T-helper 1 cell (primary cell): ENCODE data around the gene ADCK1.
A peak's percentile ranks its signal among the peaks of the same experiment; 100 is the strongest.
"Not testable (repeated sequence)": the region's sequence is repeated elsewhere in the genome, so short reads cannot be mapped to it uniquely, and the experiment has no call there.

Experiments
- DNase-seq, 5 donors: peaks; one replicate each; pipeline ENCODE4 v3.0.0-alpha.2; 2012 to 2020

Gene ADCK1

DNA sequence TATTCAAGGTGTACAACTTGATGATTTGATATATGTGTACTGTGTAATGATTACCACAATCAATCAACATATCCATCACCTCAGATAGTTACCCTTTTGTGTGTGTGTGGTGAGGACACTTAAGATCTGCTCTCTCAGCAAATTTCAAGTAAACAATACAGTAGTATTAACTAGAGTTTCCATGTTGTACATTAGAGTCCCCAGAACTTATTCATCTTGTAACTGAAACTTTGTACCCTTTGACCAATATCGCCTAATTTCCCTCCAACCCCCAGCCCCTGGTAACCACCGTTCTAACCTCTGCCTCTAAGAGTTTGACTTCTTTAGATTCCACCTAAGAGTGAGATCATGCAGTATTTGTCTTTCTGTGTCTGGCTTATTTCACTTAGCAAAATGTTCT, 12.1 kb downstream of the ADCK1 start:
- no peak for DNase-seq

DNA sequence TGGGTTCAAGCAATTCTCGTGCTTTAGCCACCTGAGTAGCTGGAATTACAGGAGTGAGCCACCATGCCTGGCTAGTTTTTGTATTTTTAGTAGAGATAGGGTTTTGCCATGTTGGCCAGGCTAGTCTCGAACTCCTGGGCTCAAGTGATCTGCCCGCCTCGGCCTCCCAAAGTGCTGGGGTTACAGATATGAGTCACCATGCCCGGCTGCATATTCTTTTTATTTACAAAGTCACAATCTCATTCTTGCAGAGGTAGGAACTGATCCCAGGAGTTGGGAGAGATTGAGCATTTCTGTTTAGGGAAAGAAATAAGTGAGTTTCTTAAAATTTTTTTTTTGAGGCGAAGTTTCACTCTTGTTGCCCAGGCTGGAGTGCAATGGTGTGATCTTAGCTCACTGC, 12.8 kb downstream of the ADCK1 start:
- DNase-seq: not testable (repeated sequence)

DNA sequence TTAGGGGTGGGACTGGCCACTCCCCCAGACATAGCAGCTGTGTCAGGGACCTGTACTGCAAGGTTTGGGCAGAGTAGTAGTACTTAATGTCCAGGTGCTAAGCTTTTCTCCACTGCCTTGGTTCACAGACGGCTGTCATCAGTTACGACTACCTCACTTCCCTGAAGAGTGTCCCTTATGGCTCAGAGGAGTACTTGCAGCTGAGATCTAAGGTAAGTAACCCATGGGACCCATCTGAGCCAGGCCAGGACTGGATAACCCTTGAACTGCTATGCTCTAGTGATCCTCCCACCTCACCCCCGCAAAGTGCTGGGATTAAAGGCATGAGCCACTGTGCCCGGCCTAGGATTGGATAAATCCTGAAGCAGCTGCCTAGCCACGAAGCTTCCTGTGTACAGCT, 22.4 kb downstream of the ADCK1 start:
- DNase-seq: no peak

GRCh38 chr14:77822741-77823140, 22.8 kb downstream of the ADCK1 start:
- DNase-seq: no peak

DNA sequence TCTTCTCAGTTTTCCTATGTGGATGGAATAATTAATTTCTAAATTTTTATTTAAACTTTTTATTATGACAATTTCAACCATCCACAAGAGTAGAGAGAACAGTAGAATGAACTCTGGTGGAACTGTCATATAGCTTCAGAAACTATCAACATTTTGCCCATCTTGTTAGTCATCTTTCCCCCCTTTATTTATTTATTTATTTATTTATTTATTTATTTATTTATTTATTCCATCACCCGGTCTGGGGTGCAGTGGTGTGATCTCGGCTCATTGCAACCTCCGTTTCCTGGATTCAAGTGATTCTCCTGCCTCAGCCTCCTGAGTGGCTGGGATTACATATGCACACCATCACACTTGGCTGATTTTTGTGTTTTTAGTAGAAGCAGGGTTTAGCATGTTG, 23.5 kb downstream of the ADCK1 start:
- no peak for DNase-seq

- no peak for DNase-seq
Observed at GRCh38 chr14:77825895-77826519, 26.1 kb downstream of the ADCK1 start.

- DNase-seq: no peak
Observed at GRCh38 chr14:77830692-77831091, 30.8 kb downstream of the ADCK1 start.

DNA sequence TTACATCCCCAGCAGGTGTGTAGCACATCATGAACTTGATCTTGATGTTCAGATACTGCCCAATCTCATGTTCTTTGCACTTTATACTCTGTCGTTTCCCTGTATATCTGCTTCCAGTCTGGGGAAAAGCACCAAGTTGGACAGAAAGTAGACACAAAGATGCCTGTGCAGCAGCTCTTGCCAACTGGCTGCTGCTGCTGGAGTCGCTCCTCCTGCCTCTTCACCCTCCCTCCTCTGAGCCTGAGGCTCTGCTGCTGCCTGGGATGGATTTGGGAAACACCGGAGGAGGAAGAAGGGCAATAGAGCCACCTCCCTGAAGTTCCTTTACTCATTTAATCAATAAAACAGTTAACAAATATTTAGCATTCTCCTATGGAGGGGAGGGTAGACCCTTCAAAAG, 32.4 kb downstream of the ADCK1 start:
- DNase-seq: no peak

- no peak for DNase-seq
Observed at GRCh38 chr14:77837926-77838325, 38.0 kb downstream of the ADCK1 start.

DNA sequence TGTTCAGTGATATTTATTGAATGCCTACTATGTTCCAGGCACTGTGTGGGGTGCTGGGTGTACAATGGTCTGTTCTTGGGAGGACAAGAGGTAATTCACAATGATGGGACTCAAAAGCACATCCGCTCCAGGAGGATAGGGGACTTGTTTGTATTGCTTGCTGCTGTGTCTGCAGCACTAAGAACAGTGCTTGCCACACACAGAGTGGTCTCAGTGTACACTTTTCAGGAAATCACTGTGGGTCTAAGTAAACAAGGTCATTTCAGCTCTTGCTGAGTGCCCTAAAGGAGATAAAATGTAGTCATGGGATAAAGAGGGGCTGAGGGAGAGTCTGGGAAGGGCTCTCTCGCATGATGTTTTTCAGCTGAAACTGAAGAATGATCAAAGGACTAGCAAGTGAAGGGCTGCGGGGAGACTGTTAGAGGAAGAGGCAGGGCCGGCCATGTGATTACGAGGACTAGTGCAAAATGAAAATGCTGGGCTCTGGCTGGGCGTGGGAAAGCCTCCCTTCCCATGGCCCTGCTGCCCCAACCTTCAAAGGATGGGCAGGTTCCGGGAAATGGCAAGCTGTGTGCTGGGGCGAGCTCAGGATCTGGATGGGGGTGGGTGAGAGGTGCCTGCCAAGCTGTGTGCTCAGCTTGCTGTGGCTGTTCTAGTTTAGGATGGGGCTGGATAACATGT, 39.1 kb downstream of the ADCK1 start:
- DNase-seq: no peak

DNA sequence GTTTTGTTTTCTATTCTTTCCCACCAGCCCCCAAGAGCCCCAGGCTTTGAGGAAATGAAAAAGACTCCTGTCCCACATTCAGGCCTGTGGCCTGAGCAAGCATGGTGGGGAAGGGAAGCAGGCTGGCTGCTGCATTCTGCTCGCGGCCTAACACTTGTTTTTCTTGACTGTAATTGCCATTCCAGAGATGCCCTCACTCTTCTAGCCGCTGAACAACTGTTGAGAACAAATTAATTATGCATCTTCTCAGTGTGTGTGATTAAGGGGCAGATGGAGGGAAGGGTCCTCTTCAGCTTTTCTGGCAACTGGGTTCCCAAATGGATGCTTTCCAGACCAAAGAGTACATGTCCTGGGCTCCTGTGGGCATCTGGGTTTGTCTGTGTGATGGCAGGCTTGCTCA, 43.3 kb downstream of the ADCK1 start:
- no peak for DNase-seq

- DNase-seq: no peak
Observed at GRCh38 chr14:77843651-77844050, 43.7 kb downstream of the ADCK1 start.

- DNase-seq: no peak
Observed at GRCh38 chr14:77844802-77845201, 44.9 kb downstream of the ADCK1 start.

GRCh38 chr14:77848031-77848430, 48.1 kb downstream of the ADCK1 start:
- no peak for DNase-seq

DNA sequence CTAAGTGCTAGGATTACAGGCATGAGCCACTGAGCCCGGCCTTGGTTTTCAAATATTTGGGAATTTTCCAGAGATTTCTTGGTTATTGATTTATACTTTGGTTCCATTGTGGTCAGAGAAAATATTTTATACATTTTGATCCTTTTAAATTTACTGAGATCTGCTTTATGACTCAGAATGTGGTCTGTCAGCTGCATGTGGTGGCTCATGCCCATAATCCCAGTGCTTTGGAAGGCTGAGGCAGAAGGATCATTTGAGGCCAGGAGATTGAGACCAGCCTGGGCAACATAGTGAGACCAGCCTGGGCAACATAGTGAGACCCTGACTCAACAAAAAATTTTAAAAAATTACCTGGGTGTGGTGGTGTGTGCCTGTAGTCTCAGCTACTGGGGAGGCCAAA, 49.8 kb downstream of the ADCK1 start:
- no peak for DNase-seq

DNA sequence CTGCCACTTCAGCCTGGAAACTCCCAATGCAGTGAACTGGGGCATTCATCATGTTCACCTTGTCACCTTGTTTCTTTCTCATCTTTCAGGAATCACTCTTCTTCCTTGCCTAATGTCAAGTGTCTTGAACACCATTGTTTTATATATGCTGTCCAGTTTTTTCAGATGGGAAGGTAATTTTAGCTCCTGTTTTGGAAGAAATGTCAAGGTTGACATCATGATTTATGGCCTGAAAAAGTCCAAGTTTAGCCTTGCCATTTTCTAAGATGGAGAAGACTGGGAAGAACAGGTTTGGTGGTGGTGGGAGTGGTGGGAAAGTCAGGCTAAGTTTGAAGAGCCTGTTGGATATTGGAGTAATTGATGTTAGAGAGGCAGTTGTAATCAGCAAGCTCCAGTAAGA, 54.0 kb downstream of the ADCK1 start:
- DNase-seq: no peak

DNA sequence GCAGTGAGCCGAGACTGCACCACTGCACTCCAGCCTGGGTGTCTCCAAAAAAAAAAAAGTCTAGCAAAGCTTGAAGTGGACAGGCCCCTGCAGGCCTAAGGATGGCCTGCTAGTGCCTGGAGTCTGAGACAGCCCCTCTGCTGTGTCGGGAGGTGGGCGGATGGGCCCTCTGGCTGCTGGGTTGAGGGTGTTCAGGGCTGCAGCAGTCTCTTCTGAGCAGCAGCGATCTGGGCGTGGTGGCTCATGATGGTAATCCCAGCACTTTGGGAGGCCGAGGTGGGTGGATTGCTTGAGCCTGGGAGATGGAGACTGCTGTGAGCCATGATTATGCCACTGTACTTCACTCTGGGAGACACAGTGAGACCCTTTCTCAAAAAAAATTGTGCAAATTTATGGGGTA, 57.0 kb downstream of the ADCK1 start:
- DNase-seq: no peak

- no peak for DNase-seq
Observed at GRCh38 chr14:77859934-77860570, 60.1 kb downstream of the ADCK1 start.

DNA sequence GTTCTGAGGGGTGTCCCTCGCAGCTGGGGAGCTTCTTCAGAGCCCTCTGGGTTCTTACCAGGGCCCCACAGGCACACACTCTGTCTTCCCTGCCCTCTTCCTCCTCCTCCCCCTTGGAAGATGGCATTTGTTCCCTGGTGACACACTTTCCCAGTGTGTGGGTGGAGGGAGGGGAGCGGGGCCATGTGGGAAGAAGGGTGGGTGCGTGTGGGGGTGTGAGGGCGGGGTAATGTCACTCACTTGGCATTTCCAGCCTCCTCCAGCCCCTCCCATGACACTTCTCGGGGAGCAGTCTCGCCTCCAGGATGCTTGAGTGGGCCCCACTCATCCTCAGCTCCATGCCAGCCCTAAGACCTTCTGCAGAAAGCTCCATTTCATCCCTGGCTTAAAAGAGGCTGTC, 61.3 kb downstream of the ADCK1 start:
- DNase-seq: no peak

DNA sequence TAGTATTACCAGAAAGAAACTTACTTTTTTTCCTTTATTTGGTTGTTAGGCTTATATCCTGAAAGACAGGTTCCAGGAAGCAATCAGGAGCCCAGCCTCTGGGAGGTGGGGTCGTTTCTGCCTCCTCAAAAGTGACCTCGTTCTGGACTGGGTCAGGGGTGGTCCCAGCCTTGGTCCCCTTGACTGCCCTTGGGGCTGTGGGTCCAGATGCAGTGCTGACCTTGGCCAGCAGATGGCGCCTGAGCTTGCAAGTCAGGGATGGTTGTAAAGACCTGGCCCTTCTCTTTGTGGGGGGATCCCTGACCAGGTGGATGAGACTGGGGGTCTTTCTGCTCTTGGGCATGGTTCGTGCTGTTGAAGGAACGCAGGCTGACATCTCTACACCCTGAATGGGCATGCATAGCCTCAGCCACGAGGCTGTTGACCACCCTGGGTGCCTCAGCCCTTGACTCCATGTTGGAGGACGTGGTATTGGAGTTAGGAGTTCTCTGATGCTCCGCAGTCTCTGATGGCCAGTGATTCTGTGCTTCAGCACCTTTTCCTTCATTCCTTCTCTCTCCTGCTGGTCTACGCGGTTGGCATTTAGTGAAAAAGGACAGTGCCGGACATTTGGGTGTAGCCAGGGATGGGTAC, 62.4 kb downstream of the ADCK1 start:
- peak; percentile 41 to 69 (median 50) for DNase-seq

- DNase-seq: no peak
Observed at GRCh38 chr14:77864085-77864484, 64.2 kb downstream of the ADCK1 start.

GRCh38 chr14:77864580-77864979, 64.7 kb downstream of the ADCK1 start:
- DNase-seq: no peak

DNA sequence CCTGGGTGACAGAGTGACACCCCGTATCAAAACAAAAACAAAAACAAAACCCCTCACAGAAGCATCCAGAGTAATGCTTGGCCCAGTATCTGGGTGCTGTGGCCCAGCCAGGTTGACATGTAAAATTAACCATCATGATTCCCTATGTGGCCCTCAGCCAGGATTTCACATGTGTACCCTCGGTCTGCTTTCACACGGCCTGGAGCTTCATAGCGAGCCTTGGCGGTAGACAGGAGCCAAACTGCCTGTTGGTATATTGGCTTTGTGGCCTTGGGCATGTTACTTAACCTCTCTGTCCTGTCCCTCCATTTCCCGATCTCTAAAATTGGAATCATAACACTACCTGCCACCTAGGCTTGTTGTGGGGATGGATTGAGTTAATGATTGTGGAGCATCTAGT, 65.5 kb downstream of the ADCK1 start:
- DNase-seq: no peak

DNA sequence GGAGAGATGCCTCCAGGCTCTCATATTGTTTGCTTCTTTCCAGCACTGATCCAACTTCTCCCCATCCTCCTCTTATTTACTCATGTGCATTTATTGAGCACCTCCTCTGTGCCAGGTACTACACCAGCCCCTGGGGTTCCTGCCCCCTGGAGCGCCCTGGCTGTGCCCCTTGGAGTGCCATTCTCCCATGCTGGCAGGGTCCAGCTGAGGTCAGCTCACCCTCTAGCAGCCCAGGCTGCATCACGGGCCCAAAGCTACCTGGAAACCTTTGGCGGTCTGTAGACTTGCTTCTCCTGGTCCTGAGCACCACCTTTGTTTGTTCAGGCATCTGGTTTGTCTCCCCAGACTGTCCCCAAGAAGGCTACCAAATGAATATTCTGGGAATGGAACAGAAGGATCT, 67.0 kb downstream of the ADCK1 start:
- no peak for DNase-seq
